ENCODE results near the gene ANP32A. TPM values are rescaled to one million over a fixed set of nuclear protein-coding genes. Genes with fewer than 3 reads are reported as not detected.

Gene ANP32A
- total RNA-seq, 4 donors from 2014 or later = 38.2 to 90.8 (median 40.1) TPM

DNA sequence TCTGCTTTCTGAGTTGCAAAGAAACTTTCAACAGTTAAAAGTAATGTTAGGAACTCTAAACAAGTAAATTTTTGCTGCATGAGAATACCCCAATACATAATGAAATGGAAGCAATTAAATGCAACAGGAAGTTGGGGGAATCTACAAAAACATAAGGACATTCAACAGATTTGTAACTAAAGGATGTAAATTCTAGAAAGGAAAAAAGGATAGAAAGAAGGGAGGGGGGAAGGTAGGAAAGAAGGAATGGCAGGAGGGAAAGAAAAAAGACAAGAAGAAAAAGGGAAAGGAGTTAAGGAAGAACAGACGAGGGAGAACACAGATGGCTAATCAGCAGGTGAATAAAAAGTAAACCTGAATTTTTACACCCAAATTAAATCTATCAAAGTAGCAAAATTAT, 22.3 kb upstream of the ANP32A start:
- Histone ChIP-seq H3K36me3 (no peaks in the 10 kb centered on the region), H3K4me3 (no peak overlapping the region), H3K27me3 (peaks cover 0 to 9% of the 10 kb centered on the region in 2 donors), H3K4me1 (peaks cover 0 to 6% (median 0%) of the 10 kb centered on the region in 4 donors), H3K27ac (no peak overlapping the region), H3K9me3 (no peaks in the 10 kb centered on the region)
- DNase-seq = no peak
- TF ChIP-seq, protein P1, sequence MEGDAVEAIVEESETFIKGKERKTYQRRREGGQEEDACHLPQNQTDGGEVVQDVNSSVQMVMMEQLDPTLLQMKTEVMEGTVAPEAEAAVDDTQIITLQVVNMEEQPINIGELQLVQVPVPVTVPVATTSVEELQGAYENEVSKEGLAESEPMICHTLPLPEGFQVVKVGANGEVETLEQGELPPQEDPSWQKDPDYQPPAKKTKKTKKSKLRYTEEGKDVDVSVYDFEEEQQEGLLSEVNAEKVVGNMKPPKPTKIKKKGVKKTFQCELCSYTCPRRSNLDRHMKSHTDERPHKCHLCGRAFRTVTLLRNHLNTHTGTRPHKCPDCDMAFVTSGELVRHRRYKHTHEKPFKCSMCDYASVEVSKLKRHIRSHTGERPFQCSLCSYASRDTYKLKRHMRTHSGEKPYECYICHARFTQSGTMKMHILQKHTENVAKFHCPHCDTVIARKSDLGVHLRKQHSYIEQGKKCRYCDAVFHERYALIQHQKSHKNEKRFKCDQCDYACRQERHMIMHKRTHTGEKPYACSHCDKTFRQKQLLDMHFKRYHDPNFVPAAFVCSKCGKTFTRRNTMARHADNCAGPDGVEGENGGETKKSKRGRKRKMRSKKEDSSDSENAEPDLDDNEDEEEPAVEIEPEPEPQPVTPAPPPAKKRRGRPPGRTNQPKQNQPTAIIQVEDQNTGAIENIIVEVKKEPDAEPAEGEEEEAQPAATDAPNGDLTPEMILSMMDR (IDR thresholded peaks at IDR 0.05) = no peak
- no peak for TF ChIP-seq POLR2A (IDR thresholded peaks at IDR 0.05)

GRCh38 chr15:68834346-68834745, 13.7 kb upstream of the ANP32A start:
- no peaks in the 10 kb centered on the region for H3K4me1 ChIP-seq
- H3K36me3 ChIP-seq = no peaks in the 10 kb centered on the region
- no peak overlapping the region for H3K4me3 ChIP-seq
- H3K27me3 ChIP-seq = no peaks in the 10 kb centered on the region
- no peak overlapping the region for H3K27ac ChIP-seq
- H3K9me3 ChIP-seq = peaks cover 0 to 4% (median 0%) of the 10 kb centered on the region in 4 donors
- TF ChIP-seq POLR2A (IDR thresholded peaks at IDR 0.05) = no peak
- TF ChIP-seq, protein P1 (IDR thresholded peaks at IDR 0.05) = no peak
- DNase-seq = no peak

DNA sequence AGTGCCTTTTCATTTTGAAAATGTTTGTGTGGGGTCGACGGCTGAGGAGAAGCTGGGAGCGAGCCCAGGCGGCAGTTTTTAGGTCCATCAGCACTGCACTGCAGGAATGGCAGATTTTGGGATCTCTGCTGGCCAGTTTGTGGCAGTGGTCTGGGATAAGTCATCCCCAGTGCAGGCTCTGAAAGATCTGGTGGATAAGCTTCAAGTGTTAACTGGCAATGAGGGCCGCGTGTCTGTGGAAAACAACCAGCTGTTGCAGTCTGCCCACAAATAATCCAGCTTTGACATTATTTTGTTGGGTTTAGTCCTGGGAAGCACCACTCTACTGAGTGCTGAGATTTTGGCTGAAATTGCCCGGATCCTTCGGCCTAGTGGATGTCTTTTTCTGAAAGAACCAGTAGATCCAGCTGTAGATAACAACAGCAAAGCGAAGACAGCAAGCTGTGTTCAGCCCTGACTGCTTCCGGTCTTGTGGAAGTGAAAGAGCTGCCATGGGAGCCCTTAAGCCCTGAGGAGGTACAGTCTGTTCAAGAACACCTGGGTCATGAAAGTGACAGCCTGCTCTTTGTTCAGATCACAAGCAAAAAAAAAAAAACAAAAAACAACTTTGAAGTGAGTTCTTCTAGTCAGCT, 13.1 kb upstream of the ANP32A start:
- TF ChIP-seq POLR2A (IDR thresholded peaks at IDR 0.05) = no peak
- TF ChIP-seq, protein P1 (IDR thresholded peaks at IDR 0.05) = no peak
- Histone ChIP-seq H3K27ac (no peak overlapping the region), H3K27me3 (no peaks in the 10 kb centered on the region), H3K4me3 (no peak overlapping the region), H3K36me3 (no peaks in the 10 kb centered on the region), H3K9me3 (peaks cover 0 to 4% (median 0%) of the 10 kb centered on the region in 4 donors), H3K4me1 (no peaks in the 10 kb centered on the region)
- DNase-seq = no peak

DNA sequence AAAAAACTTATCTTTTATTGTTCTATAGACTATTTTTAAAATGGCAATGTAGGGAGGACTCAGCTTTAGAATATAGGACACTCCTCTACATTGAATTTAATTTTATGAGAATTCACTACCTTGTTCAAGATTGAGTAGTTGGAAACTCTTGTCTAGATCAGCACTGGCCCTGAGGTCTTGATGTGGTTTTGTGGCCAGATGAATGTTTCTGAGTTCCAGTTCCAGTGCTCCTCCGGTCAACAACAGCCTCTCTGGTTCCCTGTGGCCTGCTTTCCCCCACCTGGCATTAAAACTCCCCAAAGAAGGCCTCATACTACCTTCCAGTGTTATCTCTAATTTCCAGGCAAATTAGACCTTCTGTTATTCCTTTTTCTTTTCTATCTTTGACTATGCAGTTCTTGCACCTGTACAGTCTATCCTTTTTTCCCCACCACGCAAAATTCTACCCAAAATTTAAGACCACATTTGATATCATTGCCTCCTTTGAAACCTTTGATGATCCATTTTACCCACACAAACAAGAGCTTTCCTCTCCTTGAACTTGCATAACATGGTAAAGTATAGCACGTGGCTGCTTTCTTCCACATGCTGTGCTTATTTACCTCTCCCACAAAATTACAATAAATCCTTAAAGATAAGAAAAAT, 9.6 kb upstream of the ANP32A start:
- Histone ChIP-seq H3K4me1 (no peaks in the 10 kb centered on the region), H3K4me3 (no peak overlapping the region), H3K36me3 (no peaks in the 10 kb centered on the region), H3K27me3 (no peaks in the 10 kb centered on the region), H3K9me3 (no peaks in the 10 kb centered on the region), H3K27ac (no peak overlapping the region)
- TF ChIP-seq, protein P1 (IDR thresholded peaks at IDR 0.05) = no peak
- TF ChIP-seq POLR2A (IDR thresholded peaks at IDR 0.05) = no peak
- no peak for DNase-seq

- Histone ChIP-seq H3K36me3 (no peaks in the 10 kb centered on the region), H3K4me1 (no peaks in the 10 kb centered on the region), H3K27ac (no peak overlapping the region), H3K9me3 (no peaks in the 10 kb centered on the region), H3K4me3 (no peak overlapping the region), H3K27me3 (no peaks in the 10 kb centered on the region)
- TF ChIP-seq, protein P1 (IDR thresholded peaks at IDR 0.05) = peak in 5 of 6 experiments; percentile 19 to 74 (median 59)
- TF ChIP-seq POLR2A (IDR thresholded peaks at IDR 0.05) = no peak
- DNase-seq = no peak
These were observed 8.4 kb upstream of the ANP32A start for GRCh38 chr15:68829068-68829467.
